Measurements from ENCODE around the gene ST3GAL2.
"Not testable (repeated sequence)": the region's sequence is repeated elsewhere in the genome, so short reads cannot be mapped to it uniquely, and the experiment has no call there.

ST3GAL2 gene

DNA sequence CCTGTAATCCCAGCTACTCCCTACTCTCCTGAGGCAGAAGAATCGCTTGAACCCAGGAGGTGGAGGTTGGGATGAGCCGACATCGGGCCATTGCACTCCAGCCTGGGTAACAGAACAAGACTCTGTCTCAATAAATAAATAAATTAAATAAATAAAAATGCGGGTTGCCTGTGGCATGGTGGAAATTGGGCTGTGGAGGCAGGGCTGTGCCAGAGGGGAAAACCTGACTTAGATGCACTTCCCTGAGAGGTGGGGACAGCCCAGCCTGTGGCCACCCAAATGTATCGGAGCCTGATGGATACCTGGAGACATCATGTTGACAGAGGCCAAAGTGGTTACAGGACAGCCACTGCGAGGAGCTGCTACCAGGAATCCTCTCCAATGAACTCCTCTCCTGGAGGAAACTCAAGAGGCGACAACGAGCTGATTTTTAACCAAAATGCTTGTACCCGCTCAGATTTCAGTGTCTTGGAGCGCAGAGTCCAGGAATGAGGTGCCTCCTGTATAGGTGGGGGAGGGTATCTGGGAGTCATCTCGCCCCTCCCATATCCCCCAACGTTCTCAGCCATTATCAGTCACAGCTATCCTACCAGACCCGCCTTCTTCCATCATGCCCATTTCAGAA is 59.9 kb downstream of the ST3GAL2 start:
- no peaks in the 10 kb centered on the region for H3K27me3 ChIP-seq (ENCODE audit: control insufficient read depth, insufficient read depth, low read length)
- H3K9ac ChIP-seq (ENCODE audit: low read depth, low read length), result no peak overlapping the region
- peaks cover 47% of the 10 kb centered on the region for H3K36me3 ChIP-seq (ENCODE audit: control insufficient read depth, insufficient read depth, low read length)
- H3K4me3 ChIP-seq (ENCODE audit: low read depth, low read length), result no peak overlapping the region
- H3K27ac ChIP-seq (ENCODE audit: low read depth, low read length), result no peak overlapping the region
- H3K9me3 ChIP-seq (ENCODE audit: control insufficient read depth, insufficient read depth, low read length), result no peaks in the 10 kb centered on the region
- H3K4me1 ChIP-seq (ENCODE audit: control insufficient read depth, insufficient read depth, low read length), result no peaks in the 10 kb centered on the region

DNA sequence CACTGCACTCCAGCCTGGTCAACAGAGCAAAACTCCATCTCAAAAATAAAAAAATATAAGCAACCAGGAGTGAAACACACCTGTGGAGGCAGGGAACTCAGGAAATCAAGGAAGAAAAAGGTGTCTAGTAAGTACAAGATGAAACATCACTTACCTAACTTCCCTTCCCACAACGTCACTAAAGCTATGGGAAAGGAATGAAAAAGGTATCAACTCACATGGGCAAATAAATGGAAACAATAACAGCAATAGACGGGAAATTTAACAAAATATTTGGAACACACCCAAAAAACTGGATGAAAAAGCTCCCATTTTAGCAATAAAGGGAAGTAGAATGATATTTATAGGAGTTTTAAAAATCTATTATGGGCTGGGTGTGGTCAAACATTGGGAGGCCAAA is 61.1 kb downstream of the ST3GAL2 start:
- Histone ChIP-seq H3K4me3 (ENCODE audit: low read depth, low read length) (no peak overlapping the region), H3K9me3 (ENCODE audit: control insufficient read depth, insufficient read depth, low read length) (no peaks in the 10 kb centered on the region), H3K27ac (ENCODE audit: low read depth, low read length) (no peak overlapping the region), H3K36me3 (ENCODE audit: control insufficient read depth, insufficient read depth, low read length) (peaks cover 48% of the 10 kb centered on the region), H3K27me3 (ENCODE audit: control insufficient read depth, insufficient read depth, low read length) (no peaks in the 10 kb centered on the region), H3K4me1 (ENCODE audit: control insufficient read depth, insufficient read depth, low read length) (no peaks in the 10 kb centered on the region), H3K9ac (ENCODE audit: low read depth, low read length) (no peak overlapping the region)

GRCh38 chr16:70375636-70376611 is 63.0 kb downstream of the ST3GAL2 start:
- no peak overlapping the region for H3K4me3 ChIP-seq (ENCODE audit: low read depth, low read length)
- no peaks in the 10 kb centered on the region for H3K9me3 ChIP-seq (ENCODE audit: control insufficient read depth, insufficient read depth, low read length)
- H3K9ac ChIP-seq (ENCODE audit: low read depth, low read length), result no peak overlapping the region
- H3K27ac ChIP-seq (ENCODE audit: low read depth, low read length), result no peak overlapping the region
- no peaks in the 10 kb centered on the region for H3K27me3 ChIP-seq (ENCODE audit: control insufficient read depth, insufficient read depth, low read length)
- H3K36me3 ChIP-seq (ENCODE audit: control insufficient read depth, insufficient read depth, low read length), result peaks cover 60% of the 10 kb centered on the region
- no peaks in the 10 kb centered on the region for H3K4me1 ChIP-seq (ENCODE audit: control insufficient read depth, insufficient read depth, low read length)

DNA sequence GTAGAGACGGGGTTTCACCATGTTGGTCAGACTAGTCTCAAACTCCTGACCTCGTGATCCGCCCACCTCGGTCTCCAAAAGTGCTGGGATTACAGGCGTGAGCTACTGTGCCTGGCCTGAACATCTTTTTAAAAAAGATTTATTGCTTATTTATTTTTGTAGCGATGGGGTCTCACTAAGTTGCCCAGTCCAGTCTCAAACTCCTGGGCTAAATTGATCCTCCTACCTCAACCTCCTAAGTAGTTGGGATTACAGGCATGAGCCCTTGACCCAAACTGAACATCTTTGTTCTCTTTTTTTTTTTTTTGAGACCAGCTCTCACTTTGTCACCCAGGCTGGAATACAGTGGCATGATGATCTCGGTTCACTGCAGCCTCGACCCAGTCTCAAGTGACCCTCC is 64.7 kb downstream of the ST3GAL2 start:
- Histone ChIP-seq H3K27ac (ENCODE audit: low read depth, low read length) (no peak overlapping the region), H3K36me3 (ENCODE audit: control insufficient read depth, insufficient read depth, low read length) (peaks cover 74% of the 10 kb centered on the region)

DNA sequence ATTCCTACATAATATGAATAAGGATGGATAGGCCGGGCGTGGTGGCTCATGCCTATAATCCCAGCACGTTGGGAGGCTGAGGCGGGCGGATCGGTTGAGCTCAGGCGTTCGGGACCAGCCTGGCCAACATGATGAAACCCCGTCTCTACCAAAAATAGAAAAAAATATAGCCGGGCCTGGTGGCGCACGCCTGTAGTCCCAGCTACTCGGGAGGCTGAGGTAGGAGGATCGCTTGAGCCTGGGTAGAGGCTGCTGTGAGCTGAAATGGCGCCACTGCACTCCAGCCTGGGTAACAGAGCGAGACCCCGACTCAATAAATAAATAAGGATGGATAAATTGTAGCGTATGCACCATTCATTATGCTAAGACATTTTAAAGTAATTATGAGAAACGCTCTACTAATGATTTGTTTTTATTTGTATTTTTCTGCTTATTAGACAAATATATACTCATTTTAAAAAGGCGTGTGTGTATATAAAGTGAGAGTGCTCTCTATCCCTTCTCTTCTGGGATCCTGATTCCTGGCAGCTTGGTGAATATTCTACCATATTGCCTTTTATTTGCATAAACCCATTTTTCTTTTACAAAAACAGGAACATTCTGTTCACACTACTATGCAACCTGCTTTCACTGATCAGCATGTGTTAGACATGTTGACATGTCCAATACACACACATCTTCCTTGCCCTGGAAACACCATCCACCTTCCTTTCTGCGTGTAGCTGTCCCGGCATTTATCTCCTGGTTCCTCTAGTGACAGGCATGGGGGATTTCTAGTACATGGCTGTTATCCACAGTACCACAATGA is 65.8 kb downstream of the ST3GAL2 start:
- Histone ChIP-seq H3K4me1 (ENCODE audit: control insufficient read depth, insufficient read depth, low read length) (no peaks in the 10 kb centered on the region), H3K27ac (ENCODE audit: low read depth, low read length) (no peak overlapping the region), H3K9me3 (ENCODE audit: control insufficient read depth, insufficient read depth, low read length) (no peaks in the 10 kb centered on the region), H3K9ac (ENCODE audit: low read depth, low read length) (no peak overlapping the region), H3K36me3 (ENCODE audit: control insufficient read depth, insufficient read depth, low read length) (peaks cover 76% of the 10 kb centered on the region), H3K4me3 (ENCODE audit: low read depth, low read length) (no peak overlapping the region), H3K27me3 (ENCODE audit: control insufficient read depth, insufficient read depth, low read length) (no peaks in the 10 kb centered on the region)

More for the DNA sequence above, 64.7 kb downstream of the ST3GAL2 start:
- Histone ChIP-seq H3K27me3 (ENCODE audit: control insufficient read depth, insufficient read depth, low read length) (no peaks in the 10 kb centered on the region), H3K9me3 (ENCODE audit: control insufficient read depth, insufficient read depth, low read length) (no peaks in the 10 kb centered on the region), H3K9ac (ENCODE audit: low read depth, low read length) (no peak overlapping the region), H3K4me3 (ENCODE audit: low read depth, low read length) (no peak overlapping the region), H3K4me1 (ENCODE audit: control insufficient read depth, insufficient read depth, low read length) (no peaks in the 10 kb centered on the region)

DNA sequence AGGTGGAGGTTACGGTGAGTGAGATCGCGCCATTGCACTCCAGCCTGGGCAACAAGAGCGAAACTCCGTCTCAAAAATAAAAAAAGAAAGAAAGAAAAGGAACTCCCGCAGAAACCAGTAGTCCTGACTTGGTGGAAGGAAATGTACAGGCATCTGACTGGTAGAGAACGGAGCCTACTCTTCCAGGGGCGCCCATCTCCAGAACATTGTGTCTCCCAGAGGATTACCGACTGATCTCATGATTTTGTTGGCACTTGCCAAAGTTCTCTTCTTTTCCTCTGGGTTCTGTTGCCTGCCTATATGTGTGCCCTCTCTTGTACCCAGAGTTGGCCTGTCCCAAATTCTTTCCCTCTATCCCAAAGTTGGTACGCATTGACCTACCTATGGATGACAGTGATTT is 68.0 kb downstream of the ST3GAL2 start:
- no peaks in the 10 kb centered on the region for H3K4me1 ChIP-seq (ENCODE audit: control insufficient read depth, insufficient read depth, low read length)
- H3K9me3 ChIP-seq (ENCODE audit: control insufficient read depth, insufficient read depth, low read length), result no peaks in the 10 kb centered on the region
- peaks cover 85% of the 10 kb centered on the region for H3K36me3 ChIP-seq (ENCODE audit: control insufficient read depth, insufficient read depth, low read length)
- no peak overlapping the region for H3K4me3 ChIP-seq (ENCODE audit: low read depth, low read length)
- no peaks in the 10 kb centered on the region for H3K27me3 ChIP-seq (ENCODE audit: control insufficient read depth, insufficient read depth, low read length)
- H3K9ac ChIP-seq (ENCODE audit: low read depth, low read length), result no peak overlapping the region
- H3K27ac ChIP-seq (ENCODE audit: low read depth, low read length), result no peak overlapping the region

- H3K36me3 ChIP-seq (ENCODE audit: control insufficient read depth, insufficient read depth, low read length), result peaks cover 89% of the 10 kb centered on the region
Measured at GRCh38 chr16:70370145-70370544, 68.8 kb downstream of the ST3GAL2 start.

GRCh38 chr16:70364399-70364798 is 74.5 kb downstream of the ST3GAL2 start:
- H3K4me3 ChIP-seq (ENCODE audit: low read depth, low read length), result no peak overlapping the region
- H3K27ac ChIP-seq (ENCODE audit: low read depth, low read length), result no peak overlapping the region
- peaks cover 88% of the 10 kb centered on the region for H3K36me3 ChIP-seq (ENCODE audit: control insufficient read depth, insufficient read depth, low read length)
- no peaks in the 10 kb centered on the region for H3K4me1 ChIP-seq (ENCODE audit: control insufficient read depth, insufficient read depth, low read length)
- no peaks in the 10 kb centered on the region for H3K9me3 ChIP-seq (ENCODE audit: control insufficient read depth, insufficient read depth, low read length)
- H3K27me3 ChIP-seq (ENCODE audit: control insufficient read depth, insufficient read depth, low read length), result no peaks in the 10 kb centered on the region
- no peak overlapping the region for H3K9ac ChIP-seq (ENCODE audit: low read depth, low read length)

More at GRCh38 chr16:70370145-70370544, 68.8 kb downstream of the ST3GAL2 start:
- H3K27ac ChIP-seq (ENCODE audit: low read depth, low read length); H3K4me3 ChIP-seq (ENCODE audit: low read depth, low read length); H3K27me3 ChIP-seq (ENCODE audit: control insufficient read depth, insufficient read depth, low read length); H3K4me1 ChIP-seq (ENCODE audit: control insufficient read depth, insufficient read depth, low read length); H3K9me3 ChIP-seq (ENCODE audit: control insufficient read depth, insufficient read depth, low read length); H3K9ac ChIP-seq (ENCODE audit: low read depth, low read length): not testable (repeated sequence)

DNA sequence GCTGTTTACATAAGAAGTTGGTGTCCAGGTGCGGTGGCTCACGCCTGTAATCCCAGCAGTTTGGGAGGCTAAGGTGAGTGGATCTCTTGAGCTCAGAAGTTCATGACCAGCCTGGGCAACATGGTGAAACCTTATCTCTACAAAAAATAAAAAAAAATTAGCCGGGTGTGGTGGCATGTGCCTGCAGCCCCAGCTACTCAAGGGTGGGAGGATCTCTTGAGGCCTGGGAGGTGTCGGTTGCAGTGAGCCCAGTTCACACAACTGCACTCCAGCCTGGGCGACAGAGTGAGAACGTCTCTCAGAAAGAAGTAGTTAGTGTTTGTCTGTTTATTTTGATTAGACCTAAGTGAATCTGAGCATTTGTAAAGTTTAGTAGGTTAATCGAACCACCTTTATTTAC is 79.3 kb downstream of the ST3GAL2 start:
- H3K4me3 ChIP-seq (ENCODE audit: low read depth, low read length), result no peak overlapping the region
- no peaks in the 10 kb centered on the region for H3K4me1 ChIP-seq (ENCODE audit: control insufficient read depth, insufficient read depth, low read length)
- H3K27ac ChIP-seq (ENCODE audit: low read depth, low read length), result no peak overlapping the region
- H3K36me3 ChIP-seq (ENCODE audit: control insufficient read depth, insufficient read depth, low read length), result peaks cover 88% of the 10 kb centered on the region
- no peak overlapping the region for H3K9ac ChIP-seq (ENCODE audit: low read depth, low read length)
- no peaks in the 10 kb centered on the region for H3K9me3 ChIP-seq (ENCODE audit: control insufficient read depth, insufficient read depth, low read length)
- H3K27me3 ChIP-seq (ENCODE audit: control insufficient read depth, insufficient read depth, low read length), result no peaks in the 10 kb centered on the region

DNA sequence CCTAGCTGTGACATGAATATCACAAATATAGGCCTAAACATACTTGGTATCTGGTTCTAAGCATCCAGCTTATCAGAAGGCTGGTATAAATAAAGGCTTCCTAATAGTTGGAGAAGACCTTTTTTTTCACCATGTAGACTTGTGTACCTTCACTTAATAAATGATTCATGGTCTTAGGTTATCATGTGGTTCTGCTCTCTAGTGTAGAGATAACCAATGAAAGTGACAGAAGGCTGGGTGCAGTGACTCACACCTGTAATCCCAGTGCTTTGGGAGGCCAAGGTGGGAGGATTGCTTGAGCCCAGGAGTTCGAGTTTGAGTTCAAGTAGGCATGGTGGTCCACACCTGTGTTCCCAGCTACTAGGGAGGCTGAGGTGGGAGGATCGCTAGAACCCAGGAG is 89.1 kb downstream of the ST3GAL2 start:
- Histone ChIP-seq H3K27me3 (ENCODE audit: control insufficient read depth, insufficient read depth, low read length) (no peaks in the 10 kb centered on the region), H3K4me1 (ENCODE audit: control insufficient read depth, insufficient read depth, low read length) (no peaks in the 10 kb centered on the region), H3K27ac (ENCODE audit: low read depth, low read length) (no peak overlapping the region), H3K9ac (ENCODE audit: low read depth, low read length) (no peak overlapping the region), H3K9me3 (ENCODE audit: control insufficient read depth, insufficient read depth, low read length) (no peaks in the 10 kb centered on the region), H3K36me3 (ENCODE audit: control insufficient read depth, insufficient read depth, low read length) (peaks cover 37% of the 10 kb centered on the region), H3K4me3 (ENCODE audit: low read depth, low read length) (no peak overlapping the region)

Measured in HUES48 (cell line).